Astrocyte of the cerebellum (primary cell): ENCODE data around the gene NTF4.
"Not testable (repeated sequence)": the region's sequence is repeated elsewhere in the genome, so short reads cannot be mapped to it uniquely, and the experiment has no call there.

Experiments
- DNase-seq: peaks from one replicate; pipeline ENCODE4 v3.0.0-alpha.2; 2011; ENCODE audit warnings: low read depth
- H3K4me3 ChIP-seq: 2 replicates; pipeline ENCODE4 v1.5.1; 2011; ENCODE audit warnings: mild to moderate bottlenecking, low read depth, low read length, moderate library complexity
- in situ Hi-C: cut with HindIII; loops from 2 replicates; pipeline ENCODE4 v1.10.0; 2017; ENCODE audit warnings: low sequenced_read_pairs
- TF ChIP-seq, protein P1 (sequence below): IDR thresholded peaks from 2 replicates; pipeline ENCODE4 v1.5.1; 2012; ENCODE audit warnings: low read length, low read depth, moderate library complexity, mild to moderate bottlenecking; ENCODE audit errors: missing control alignments

The NTF4 gene

DNA sequence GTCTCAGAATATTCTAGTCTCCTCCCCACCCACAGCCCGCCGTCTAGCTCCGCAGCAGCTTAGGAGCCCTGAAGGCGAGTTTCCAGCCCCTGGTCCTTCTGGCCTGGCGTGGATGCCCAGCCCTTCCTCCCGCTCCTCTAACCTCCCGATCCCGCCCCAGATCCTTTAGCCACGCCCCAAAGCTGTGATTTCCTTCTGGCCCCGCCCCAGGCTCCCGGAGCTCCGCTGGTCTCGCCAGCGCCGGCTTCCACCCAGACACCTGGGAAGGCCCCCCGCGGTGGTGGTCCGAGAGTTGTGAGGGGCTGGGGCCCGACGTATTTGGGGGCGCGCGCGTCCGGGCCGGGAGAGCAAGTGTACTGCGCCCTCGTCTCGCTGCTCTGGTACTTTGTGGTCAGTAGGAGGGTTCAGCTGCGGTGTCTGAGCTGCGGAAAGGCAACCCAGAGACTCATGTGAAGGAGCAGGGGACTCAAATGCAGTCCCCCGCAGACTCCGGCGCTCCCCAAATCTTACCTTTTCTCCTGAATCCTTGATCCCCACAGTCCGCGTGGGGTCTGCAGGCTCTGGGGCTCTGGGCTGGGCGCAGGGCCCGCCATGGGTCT, 6.9 kb downstream of the NTF4 start, which contains the start of gene CGB7:
TSS of gene CGB7 (minus strand) at position 114 of the 599 bp plus-strand sequence. CDS start 2,374 bp downstream, outside the sequence.
- DNase-seq, result no peak
- in situ Hi-C loops, result no loop called here
- peak within 1 kb of the TSS; percentile 53 for H3K4me3 ChIP-seq
- TF ChIP-seq, protein P1, sequence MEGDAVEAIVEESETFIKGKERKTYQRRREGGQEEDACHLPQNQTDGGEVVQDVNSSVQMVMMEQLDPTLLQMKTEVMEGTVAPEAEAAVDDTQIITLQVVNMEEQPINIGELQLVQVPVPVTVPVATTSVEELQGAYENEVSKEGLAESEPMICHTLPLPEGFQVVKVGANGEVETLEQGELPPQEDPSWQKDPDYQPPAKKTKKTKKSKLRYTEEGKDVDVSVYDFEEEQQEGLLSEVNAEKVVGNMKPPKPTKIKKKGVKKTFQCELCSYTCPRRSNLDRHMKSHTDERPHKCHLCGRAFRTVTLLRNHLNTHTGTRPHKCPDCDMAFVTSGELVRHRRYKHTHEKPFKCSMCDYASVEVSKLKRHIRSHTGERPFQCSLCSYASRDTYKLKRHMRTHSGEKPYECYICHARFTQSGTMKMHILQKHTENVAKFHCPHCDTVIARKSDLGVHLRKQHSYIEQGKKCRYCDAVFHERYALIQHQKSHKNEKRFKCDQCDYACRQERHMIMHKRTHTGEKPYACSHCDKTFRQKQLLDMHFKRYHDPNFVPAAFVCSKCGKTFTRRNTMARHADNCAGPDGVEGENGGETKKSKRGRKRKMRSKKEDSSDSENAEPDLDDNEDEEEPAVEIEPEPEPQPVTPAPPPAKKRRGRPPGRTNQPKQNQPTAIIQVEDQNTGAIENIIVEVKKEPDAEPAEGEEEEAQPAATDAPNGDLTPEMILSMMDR, result no peak

DNA sequence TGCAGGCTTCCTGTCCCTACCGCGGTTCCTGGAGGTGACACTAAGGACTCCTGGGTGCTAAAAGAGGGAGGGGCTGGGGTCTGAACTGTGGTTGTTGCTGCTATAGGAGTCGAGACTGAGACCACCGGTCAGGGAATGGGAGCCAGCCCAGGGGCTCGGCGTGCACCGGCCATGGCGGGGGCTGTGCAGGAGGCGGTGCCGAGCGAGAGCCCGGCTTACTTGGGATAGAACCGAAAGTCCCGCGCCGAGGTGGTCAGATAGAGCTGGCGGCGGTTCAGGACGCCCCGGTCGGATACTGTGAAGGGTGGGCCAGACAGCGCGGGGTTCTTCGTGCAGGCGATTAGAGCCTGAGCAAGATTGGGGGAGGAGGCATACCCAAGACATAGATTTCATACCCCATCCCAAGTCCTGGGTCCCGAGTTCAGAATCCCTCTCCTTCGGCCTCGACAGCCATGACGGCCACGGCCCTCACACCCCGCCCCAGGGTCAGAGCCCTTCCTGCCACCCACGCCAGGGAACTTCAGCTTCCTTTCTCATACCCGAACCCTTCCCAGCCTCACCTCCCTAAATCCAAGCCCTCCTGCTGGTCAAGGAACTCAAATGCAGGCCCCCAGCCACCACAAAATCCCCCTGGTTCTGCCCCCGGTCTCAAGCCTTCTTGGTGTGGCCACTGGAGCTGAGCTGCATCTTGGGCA, 7.6 kb downstream of the NTF4 start:
- H3K4me3 ChIP-seq, result peak overlapping the region; percentile 53
- in situ Hi-C loops, DNase-seq: not testable (repeated sequence)

DNA sequence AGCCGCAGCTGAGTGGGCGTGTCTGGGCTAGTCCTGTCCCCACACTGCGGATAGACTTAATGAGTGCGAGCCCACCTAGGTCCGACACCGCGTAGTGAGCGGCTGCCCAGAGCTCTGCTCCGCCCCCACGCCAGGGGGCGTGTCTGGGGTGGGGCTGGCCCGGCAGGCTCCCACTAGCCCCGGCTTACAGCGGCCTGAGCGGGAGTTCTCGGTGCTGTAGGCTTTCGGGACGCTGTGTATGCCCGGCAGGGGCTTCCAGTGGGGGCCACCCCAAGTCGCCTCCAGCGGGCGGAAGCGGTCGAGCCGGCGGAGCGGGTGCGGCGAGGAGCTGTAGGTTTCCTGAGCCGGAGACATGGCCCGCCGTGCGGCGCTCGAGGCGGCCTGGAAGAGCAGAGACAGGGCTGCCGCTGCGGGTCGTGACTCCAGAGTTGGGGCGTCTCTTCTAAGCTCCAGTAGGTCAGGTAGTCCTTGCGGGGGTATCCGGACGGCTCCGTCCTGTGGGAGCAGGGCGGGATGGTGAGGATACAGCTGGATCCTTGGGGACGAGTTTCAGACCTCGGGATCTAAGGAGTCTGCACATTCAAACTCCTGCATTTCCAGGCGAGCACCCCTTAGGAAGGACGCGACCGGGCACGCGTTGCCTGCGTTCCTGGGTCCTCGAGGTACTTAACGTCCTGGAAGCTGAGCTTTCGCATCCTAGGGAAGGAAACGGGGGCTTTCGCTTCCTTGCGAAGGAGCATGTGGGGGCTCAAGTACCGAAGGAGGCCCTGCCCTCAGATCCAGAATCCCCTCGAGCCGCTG, 8.3 kb downstream of the NTF4 start:
- TF ChIP-seq, protein P1, result peak; percentile 30
- in situ Hi-C loops, result no loop called here
- no peak for DNase-seq

DNA sequence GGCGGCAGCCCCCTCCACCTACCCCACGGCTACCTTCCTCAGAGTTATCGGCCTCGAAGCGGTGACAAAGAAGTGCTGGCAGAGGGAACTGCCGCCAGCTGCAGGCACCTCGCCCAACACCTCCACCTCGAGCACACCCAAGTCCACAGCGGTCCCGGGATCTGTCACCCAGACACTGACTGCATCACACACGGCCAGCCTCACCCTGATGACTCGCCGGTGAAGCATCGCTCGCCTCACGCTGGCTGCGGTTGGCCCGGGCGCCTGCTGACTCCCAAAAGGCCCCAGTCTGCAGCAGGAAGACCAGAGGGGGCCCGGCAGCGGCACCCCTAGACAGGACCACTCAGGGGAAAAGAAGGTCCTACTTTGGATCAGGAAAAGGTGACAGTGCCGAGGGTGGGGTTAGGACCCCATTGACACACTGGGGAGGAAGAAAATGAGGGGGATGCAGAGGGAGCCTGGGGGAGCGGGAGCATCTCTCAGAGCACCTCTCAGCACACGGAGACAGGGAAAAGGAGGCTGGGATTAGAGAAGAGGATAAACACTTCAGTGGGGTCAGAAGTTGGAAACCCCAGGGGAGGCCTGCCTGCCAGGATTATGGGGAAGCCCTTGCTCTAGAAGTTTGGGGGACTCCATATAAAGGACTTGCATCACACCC, 14.1 kb downstream of the NTF4 start:
- in situ Hi-C loops, DNase-seq, H3K4me3 ChIP-seq: not testable (repeated sequence)

More for the DNA sequence above, 8.3 kb downstream of the NTF4 start:
- H3K4me3 ChIP-seq, result peak overlapping the region; percentile 53

DNA sequence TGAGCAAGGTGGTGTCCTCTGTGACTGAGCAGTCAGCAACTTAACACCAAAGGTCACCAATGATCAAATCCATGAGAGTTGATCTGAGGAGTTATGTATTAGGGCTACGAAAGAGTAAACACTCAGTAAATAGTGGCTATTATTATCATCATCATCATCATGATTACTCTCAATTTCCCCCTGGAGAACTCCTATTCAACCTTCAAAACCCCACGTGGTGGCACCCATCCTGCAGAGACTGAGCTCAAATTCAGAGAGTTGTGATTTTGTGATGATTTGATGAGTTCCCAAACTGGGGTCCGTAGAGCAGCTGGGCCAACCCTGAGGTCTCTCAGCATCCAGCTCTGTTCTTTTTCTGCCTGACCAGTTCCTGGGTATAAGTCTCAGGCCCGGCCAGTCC, 14.8 kb downstream of the NTF4 start:
- in situ Hi-C loops, DNase-seq, H3K4me3 ChIP-seq: not testable (repeated sequence)

DNA sequence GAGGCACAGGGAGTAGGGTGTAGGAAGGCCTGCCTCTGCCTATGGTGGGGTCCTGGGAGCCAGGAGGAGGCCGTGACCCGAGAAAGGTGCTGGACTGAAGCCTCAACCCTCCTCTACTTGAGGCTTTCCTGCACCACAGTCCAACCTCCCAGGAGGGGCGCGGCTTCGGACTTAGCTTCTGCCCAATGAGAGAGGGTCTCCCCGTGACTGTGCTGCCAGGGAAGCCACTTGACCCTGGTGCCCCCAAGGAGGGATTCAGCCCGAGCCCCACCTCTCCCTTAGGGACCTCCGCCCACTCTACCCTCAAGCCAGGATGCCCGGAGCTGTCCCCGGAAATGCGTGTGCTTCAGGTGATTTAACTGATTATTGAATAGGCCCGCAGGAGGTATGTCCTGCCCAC, 15.6 kb downstream of the NTF4 start, which contains the start of gene CGB8:
TSS of gene CGB8 (minus strand) at position 101 of the 400 bp plus-strand sequence. CDS start 372 bp downstream, outside the sequence.
- H3K4me3 ChIP-seq, in situ Hi-C loops, DNase-seq: not testable (repeated sequence)

DNA sequence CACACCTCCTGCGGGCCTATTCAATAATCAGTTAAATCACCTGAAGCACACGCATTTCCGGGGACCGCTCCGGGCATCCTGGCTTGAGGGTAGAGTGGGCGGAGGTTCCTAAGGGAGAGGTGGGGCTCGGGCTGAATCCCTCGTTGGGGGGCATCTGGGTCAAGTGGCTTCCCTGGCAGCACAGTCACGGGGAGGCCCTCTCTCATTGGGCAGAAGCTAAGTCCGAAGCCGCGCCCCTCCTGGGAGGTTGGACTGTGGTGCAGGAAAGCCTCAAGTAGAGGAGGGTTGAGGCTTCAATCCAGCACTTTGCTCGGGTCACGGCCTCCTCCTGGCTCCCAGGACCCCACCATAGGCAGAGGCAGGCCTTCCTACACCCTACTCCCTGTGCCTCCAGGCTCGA, 21.1 kb downstream of the NTF4 start, which contains the start of gene CGB5:
TSS of gene CGB5 (plus strand) at position 301 of the 400 bp plus-strand sequence. CDS start 362 bp downstream, outside the sequence.
- in situ Hi-C loops, DNase-seq, H3K4me3 ChIP-seq: not testable (repeated sequence)

DNA sequence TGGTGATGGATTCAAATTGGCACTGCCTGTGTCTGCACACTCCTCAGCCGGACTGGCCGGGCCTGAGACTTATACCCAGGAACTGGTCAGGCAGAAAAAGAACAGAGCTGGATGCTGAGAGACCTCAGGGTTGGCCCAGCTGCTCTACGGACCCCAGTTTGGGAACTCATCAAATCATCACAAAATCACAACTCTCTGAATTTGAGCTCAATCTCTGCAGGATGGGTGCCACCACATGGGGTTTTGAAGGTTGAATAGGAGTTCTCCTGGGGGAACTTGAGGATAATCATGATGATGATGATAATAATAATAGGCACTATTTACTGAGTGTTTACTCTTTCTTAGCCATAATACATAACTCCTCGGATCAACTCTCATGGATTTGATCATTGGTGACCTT, 22.0 kb downstream of the NTF4 start:
- H3K4me3 ChIP-seq, DNase-seq, in situ Hi-C loops: not testable (repeated sequence)

DNA sequence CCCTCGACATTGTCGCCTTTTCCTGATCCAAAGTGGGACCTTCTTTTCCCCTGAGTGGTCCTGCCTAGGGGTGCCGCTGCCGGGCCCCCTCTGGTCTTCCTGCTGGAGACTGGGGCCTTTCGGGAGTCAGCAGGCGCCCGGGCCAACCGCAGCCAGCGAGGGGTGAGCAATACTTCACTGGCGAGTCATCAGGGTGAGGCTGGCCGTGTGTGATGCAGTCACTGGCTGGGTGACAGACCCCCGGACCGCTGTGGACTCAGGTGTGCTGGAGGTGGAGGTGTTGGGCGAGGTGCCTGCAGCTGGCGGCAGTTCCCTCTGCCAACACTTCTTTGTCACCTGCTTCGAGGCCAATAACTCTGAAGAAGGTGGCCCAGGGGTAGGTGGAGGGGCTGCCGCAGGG, 22.4 kb downstream of the NTF4 start:
- in situ Hi-C loops, result no loop called here

DNA sequence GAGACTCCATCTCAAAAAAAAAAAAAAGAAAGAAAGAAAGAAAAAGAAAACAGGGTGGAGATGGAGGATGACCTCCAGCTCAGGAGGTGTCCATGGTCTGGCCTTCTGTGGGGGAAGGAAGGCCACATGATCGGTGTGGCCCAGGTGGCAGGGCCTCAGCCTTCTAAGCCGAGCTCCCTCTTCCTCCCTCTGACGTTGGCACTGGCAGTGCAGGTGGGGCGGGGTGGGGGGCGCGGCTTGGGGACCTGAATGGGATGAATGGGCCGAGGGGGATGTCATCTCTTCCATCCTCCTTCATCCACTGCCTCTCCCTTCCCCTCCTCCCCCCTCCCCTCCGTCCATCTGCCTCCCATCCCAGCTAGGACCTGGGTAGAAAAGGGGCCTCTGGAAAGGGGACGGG, 24.9 kb downstream of the NTF4 start:
- in situ Hi-C loops, DNase-seq, H3K4me3 ChIP-seq: not testable (repeated sequence)

More for the DNA sequence above, 22.4 kb downstream of the NTF4 start:
- no peak overlapping the region for H3K4me3 ChIP-seq
- DNase-seq, result no peak
- TF ChIP-seq, protein P1, result no peak

DNA sequence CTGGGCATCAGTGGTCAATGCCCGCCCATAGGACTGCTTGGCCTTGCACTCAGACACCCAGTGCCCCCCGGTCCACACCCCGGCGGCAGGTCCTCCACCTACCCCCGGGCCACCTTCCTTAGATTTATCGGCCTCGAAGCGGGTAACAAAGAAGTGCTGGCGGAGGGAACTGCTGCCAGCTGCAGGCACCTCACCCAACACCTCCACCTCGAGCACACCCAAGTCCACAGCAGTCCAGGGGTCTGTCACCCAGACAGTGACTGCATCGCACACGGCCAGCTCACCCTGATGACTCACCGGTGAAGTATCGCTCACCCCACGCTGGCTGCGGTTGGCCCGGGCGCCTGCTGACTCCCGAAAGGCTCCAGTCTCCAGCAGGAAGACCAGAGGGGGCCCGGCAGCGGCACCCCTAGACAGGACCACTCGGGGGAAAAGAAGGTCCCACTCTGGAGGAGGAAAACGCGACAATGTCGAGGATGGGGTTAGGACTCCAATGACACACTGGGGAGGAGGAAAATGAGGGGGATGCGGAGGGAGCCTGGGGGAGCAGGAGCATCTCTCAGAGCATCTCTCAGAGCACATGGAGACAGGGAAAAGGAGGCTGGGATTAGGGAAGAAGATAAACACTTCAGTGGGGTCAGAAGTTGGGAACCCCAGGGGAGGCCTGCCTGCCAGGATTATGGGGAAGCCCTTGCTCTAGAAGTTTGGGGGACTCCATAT, 25.9 kb downstream of the NTF4 start:
- DNase-seq, in situ Hi-C loops, H3K4me3 ChIP-seq: not testable (repeated sequence)

DNA sequence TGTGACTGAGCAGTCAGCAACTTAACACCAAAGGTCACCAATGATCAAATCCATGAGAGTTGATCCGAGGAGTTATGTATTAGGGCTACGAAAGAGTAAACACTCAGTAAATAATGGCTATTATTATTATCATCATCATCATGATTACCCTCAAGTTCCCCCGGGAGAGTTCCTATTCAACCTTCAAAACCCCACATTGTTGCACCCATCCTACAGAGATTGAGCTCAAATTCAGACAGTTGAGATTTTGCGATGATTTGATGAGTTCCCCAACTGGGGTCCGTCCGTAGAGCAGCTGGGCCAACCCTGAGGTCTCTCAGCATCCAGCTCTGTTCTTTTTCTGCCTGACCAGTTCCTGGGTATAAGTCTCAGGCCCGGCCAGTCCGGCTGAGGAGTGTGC, 26.5 kb downstream of the NTF4 start:
- in situ Hi-C loops, H3K4me3 ChIP-seq, DNase-seq: not testable (repeated sequence)
